ENCODE measurements around the gene CD59.

Gene CD59

DNA sequence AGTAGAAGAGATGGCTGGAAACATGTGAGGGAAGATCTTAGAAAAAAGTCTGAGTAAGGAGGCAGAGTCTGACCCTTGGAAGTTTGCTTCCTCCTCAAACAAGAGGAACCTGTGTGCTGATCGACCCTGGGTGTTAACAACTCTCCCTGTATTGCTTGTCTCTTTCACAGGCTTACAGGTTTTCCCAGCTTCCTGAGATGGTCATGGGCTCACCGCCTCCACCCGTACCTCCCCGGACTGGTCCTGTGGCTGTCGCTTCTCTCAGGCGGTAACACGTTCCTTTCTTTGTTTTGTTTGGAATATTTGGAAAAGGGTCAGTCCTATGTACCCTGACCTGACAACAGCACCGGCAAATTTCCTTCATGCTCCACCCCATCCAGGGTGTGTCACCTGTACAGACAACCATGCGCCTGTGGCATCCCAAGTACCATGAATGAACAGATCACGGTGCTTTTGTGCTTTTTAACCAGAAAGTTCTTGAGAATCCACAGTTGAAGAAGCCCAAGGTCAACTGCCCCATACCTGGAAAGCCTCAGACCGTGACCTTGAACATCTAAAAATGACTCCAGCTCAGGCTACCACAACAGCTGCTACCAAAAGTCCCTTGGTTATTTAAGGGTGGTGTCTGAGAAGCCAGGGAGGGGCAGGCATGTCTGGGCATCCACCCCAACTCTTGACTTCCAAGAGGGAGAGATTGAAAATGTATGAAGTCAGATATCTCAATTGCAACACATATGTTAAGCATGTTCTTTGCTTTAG, 80.2 kb downstream of the CD59 start:
- no peak for TF ChIP-seq SPI1 (IDR thresholded peaks at IDR 0.05; ENCODE audit: borderline replicate concordance, low read depth)
- TF ChIP-seq, protein P1, sequence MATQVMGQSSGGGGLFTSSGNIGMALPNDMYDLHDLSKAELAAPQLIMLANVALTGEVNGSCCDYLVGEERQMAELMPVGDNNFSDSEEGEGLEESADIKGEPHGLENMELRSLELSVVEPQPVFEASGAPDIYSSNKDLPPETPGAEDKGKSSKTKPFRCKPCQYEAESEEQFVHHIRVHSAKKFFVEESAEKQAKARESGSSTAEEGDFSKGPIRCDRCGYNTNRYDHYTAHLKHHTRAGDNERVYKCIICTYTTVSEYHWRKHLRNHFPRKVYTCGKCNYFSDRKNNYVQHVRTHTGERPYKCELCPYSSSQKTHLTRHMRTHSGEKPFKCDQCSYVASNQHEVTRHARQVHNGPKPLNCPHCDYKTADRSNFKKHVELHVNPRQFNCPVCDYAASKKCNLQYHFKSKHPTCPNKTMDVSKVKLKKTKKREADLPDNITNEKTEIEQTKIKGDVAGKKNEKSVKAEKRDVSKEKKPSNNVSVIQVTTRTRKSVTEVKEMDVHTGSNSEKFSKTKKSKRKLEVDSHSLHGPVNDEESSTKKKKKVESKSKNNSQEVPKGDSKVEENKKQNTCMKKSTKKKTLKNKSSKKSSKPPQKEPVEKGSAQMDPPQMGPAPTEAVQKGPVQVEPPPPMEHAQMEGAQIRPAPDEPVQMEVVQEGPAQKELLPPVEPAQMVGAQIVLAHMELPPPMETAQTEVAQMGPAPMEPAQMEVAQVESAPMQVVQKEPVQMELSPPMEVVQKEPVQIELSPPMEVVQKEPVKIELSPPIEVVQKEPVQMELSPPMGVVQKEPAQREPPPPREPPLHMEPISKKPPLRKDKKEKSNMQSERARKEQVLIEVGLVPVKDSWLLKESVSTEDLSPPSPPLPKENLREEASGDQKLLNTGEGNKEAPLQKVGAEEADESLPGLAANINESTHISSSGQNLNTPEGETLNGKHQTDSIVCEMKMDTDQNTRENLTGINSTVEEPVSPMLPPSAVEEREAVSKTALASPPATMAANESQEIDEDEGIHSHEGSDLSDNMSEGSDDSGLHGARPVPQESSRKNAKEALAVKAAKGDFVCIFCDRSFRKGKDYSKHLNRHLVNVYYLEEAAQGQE (IDR thresholded peaks at IDR 0.05; ENCODE audit: insufficient replicate concordance, low read depth), result no peak
- no peak for TF ChIP-seq POLR2AphosphoS5 (IDR thresholded peaks at IDR 0.05; ENCODE audit: low read depth)
- TF ChIP-seq GABPA (IDR thresholded peaks at IDR 0.05; ENCODE audit: low read depth), result no peak
- TF ChIP-seq, protein P2, sequence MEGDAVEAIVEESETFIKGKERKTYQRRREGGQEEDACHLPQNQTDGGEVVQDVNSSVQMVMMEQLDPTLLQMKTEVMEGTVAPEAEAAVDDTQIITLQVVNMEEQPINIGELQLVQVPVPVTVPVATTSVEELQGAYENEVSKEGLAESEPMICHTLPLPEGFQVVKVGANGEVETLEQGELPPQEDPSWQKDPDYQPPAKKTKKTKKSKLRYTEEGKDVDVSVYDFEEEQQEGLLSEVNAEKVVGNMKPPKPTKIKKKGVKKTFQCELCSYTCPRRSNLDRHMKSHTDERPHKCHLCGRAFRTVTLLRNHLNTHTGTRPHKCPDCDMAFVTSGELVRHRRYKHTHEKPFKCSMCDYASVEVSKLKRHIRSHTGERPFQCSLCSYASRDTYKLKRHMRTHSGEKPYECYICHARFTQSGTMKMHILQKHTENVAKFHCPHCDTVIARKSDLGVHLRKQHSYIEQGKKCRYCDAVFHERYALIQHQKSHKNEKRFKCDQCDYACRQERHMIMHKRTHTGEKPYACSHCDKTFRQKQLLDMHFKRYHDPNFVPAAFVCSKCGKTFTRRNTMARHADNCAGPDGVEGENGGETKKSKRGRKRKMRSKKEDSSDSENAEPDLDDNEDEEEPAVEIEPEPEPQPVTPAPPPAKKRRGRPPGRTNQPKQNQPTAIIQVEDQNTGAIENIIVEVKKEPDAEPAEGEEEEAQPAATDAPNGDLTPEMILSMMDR (IDR thresholded peaks at IDR 0.05; ENCODE audit: insufficient read depth, low read length), result no peak
- Histone ChIP-seq H3K27ac (replicated peaks) (no peak overlapping the region), H3K27me3 (ENCODE audit: insufficient read depth, poor library complexity, severe bottlenecking) (no peaks in the 10 kb centered on the region), H3K4me3 (replicated peaks; ENCODE audit: insufficient read depth, low read length) (no peak overlapping the region)
- no peak for DNase-seq (ENCODE audit: low read depth in 1 of 2, low spot score in 1 of 2)

DNA sequence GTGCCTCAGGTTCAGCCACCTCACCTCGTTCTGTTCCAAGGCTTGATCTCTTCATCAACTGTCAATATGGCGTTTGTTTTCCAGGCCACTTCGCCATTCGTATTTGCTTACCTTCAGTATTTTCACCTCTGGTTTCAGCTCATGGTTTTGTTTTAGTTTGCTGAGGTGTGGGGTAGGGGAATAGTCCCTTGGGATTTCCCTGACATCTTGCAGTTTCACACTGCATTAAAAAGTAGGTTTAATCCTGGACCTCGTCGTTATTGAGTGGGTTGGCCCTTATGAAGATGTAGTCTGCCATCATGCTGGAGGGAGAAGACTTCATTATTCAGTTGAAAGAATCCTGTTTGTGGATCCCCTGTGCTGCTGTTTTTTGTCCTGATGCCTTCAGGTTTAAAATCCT, 81.6 kb downstream of the CD59 start:
- H3K27ac ChIP-seq (replicated peaks), result no peak overlapping the region
- DNase-seq (ENCODE audit: low read depth in 1 of 2, low spot score in 1 of 2), result no peak
- no peaks in the 10 kb centered on the region for H3K27me3 ChIP-seq (ENCODE audit: insufficient read depth, poor library complexity, severe bottlenecking)
- TF ChIP-seq, protein P2 (IDR thresholded peaks at IDR 0.05; ENCODE audit: insufficient read depth, low read length), result no peak
- no peak for TF ChIP-seq GABPA (IDR thresholded peaks at IDR 0.05; ENCODE audit: low read depth)
- TF ChIP-seq, protein P1 (IDR thresholded peaks at IDR 0.05; ENCODE audit: insufficient replicate concordance, low read depth), result no peak
- no peak for TF ChIP-seq POLR2AphosphoS5 (IDR thresholded peaks at IDR 0.05; ENCODE audit: low read depth)
- TF ChIP-seq SPI1 (IDR thresholded peaks at IDR 0.05; ENCODE audit: borderline replicate concordance, low read depth), result no peak
- no peak overlapping the region for H3K4me3 ChIP-seq (replicated peaks; ENCODE audit: insufficient read depth, low read length)
